KOPT-K1 (cell line): ENCODE measurements around the gene CDK15.
"Not testable (repeated sequence)": the region's sequence is repeated elsewhere in the genome, so short reads cannot be mapped to it uniquely, and the experiment has no call there.

Source experiments
- H3K27ac ChIP-seq: fragments of 200-600 bp; sonication (generic); 2 replicates; pipeline ENCODE4 v1.5.1; 2016; ENCODE audit warnings: antibody characterized with exemption, mild to moderate bottlenecking, low read depth, low read length; ENCODE audit not compliant: poor library complexity, severe bottlenecking
- H3K36me3 ChIP-seq: fragments of 200-600 bp; sonication (generic); 2 replicates; pipeline ENCODE4 v1.5.1; 2017; ENCODE audit warnings: antibody characterized with exemption, mild to moderate bottlenecking, low read length, moderate library complexity; ENCODE audit not compliant: insufficient read depth
- H3K9me3 ChIP-seq: fragments of 200-600 bp; sonication (generic); 2 replicates; pipeline ENCODE4 v1.5.1; 2017; ENCODE audit warnings: antibody characterized with exemption, low read length, mild to moderate bottlenecking; ENCODE audit not compliant: insufficient read depth, poor library complexity, severe bottlenecking

The CDK15 gene

GRCh38 chr2:201798252-201798913 lies 8.0 kb upstream of the CDK15 start:
- no peak overlapping the region for H3K27ac ChIP-seq
- H3K36me3 ChIP-seq, result no peaks in the 10 kb centered on the region
- no peaks in the 10 kb centered on the region for H3K9me3 ChIP-seq

DNA sequence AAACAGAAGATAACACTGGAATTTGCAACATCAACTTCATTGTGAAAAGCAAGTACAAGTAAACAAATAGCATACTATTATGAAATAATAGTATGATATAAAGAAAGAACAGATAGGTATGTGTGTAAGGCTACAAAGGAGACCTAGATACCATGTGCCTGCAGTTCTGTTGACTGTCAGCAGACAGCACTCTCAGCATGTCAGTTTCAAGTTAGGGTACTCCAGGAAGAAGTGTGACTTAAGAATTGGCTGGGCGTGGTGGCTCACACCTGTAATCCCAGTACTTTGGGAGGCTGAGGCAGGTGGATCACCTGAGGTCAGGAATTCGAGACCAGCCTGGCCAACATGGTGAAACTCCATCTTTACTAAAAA lies 7.4 kb upstream of the CDK15 start:
- not testable (repeated sequence) for H3K9me3 ChIP-seq, H3K27ac ChIP-seq, H3K36me3 ChIP-seq

- Histone ChIP-seq H3K9me3 (no peaks in the 10 kb centered on the region), H3K36me3 (no peaks in the 10 kb centered on the region), H3K27ac (no peak overlapping the region)
Measured at GRCh38 chr2:201807452-201807999, 1.2 kb downstream of the CDK15 start.

- Histone ChIP-seq H3K9me3 (no peaks in the 10 kb centered on the region), H3K36me3 (no peaks in the 10 kb centered on the region), H3K27ac (no peak overlapping the region)
Measured at GRCh38 chr2:201808027-201808426, 1.7 kb downstream of the CDK15 start.

DNA sequence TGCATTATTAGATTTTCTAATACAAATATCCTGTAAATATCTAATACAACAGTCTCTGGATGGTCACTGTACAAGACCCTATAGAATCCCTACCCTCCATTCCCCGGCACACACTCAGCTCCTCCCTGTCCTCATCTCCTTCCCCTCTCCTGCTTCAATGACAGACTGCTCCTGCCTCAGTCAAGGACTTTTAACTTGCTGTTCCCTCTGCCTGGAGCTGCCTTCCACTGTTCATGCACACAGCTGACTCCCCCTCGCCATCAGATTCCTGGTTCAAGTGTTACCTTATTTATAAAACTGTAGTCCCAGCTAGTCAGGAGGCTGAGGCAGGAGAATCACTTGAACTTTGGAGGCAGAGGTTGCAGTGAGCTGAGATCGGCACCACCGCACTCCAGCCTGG lies 3.3 kb downstream of the CDK15 start:
- Histone ChIP-seq H3K27ac (no peak overlapping the region), H3K9me3 (no peaks in the 10 kb centered on the region), H3K36me3 (no peaks in the 10 kb centered on the region)

GRCh38 chr2:201810604-201811003 lies 4.3 kb downstream of the CDK15 start:
- not testable (repeated sequence) for H3K36me3 ChIP-seq, H3K27ac ChIP-seq, H3K9me3 ChIP-seq

DNA sequence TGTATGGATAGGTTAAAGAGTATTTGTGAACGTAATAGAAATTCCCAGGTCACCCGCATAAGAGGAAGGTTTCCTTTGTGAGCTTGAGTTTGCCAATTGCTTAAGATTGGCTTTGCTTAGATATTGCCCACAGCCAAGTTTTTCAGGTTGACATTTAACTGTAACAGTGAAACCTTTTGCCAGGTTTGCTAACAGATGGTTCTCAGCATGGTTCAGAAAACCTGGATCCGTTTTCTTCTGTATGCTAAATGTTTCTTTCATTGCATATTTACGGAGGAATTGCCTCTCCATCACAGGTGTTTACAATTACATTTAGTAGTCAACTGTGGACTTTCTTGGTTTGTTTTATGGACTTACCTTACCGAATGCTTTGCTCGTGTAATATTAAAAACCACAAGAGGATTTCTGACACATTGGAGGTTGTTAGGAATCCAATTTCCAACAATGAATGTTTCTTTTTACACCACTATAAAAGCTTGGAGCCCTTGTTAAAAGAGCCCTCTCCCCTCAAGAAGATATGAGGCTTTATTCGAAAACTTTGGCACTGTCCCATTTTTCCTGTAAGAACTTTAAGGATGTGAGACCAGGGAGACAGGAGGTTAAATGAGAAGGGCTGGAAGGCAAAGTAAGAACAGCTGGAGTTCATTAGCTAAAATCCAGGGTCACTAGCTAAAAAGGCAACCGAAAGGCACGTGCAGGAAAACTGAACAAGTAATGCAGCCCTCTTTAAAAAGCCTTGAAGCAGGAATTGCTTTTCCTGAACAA lies 7.8 kb downstream of the CDK15 start:
- Histone ChIP-seq H3K9me3 (peaks cover 7% of the 10 kb centered on the region), H3K27ac (no peak overlapping the region), H3K36me3 (no peaks in the 10 kb centered on the region)

DNA sequence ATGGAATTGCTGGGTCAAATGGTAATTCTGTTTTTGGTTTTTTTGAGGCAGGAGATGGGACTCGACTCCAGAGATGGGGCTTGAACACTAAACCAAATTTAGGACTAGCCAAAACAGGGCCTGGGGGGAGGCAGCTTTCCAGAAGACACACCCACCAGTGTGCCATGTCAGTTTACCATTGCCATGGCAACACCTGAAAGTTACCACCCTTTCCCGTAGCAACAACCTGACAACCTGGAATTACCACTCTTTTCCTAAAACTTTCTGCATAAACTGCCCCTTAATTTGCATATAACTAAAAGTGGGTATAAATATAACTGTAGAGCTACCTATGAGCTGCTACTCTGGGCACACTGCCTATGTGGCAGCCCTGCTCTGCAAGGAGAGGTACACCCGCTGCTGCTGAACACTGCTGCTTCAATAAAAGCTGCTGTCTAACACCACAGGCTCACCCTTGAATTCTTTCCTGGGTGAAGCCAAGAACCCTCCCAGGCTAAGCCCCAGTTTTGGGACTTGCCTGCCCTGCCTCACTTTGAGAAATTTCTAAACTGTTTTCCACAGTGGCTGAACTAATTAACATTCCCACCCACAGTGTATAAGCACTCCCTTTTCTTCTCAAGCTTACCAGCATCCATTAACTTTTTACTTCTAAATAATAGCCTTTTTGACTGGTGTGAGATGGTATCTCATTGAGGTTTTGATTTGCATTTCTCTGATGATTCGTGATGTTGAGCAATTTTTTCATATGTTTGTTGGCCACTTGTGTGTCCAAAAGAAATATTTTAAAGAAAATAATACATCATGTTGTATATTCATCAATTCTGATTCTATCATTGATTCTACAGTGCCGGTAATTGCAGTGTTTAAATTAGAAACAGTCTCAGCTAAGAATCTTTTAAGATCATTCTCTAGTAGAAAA lies 10.6 kb downstream of the CDK15 start:
- Histone ChIP-seq H3K36me3 (no peaks in the 10 kb centered on the region), H3K27ac (no peak overlapping the region), H3K9me3 (peaks cover 7% of the 10 kb centered on the region)

- Histone ChIP-seq H3K27ac (no peak overlapping the region), H3K9me3 (peaks cover 7% of the 10 kb centered on the region), H3K36me3 (no peaks in the 10 kb centered on the region)
Measured at GRCh38 chr2:201820383-201821007, 14.2 kb downstream of the CDK15 start.

DNA sequence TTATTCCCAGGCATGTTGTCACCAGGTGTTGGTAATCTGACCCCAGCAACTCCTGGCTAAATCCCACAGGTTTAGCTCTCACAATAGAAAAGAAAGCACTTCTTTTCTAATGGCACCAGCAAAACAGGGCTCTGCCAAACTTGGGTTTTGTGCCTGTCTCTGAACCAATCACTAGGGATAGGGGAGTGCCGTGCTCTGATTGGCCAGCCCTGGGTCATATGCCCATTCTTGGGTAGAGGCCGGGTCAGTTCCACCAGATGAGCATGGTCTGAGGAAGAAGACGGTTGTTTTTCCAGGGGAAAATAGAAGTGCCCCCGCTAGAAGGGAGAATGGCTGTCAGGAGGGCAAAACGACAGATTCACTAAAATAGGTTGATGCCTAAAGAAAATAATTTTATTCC lies 14.7 kb downstream of the CDK15 start:
- Histone ChIP-seq H3K27ac (no peak overlapping the region), H3K9me3 (peaks cover 7% of the 10 kb centered on the region), H3K36me3 (no peaks in the 10 kb centered on the region)

DNA sequence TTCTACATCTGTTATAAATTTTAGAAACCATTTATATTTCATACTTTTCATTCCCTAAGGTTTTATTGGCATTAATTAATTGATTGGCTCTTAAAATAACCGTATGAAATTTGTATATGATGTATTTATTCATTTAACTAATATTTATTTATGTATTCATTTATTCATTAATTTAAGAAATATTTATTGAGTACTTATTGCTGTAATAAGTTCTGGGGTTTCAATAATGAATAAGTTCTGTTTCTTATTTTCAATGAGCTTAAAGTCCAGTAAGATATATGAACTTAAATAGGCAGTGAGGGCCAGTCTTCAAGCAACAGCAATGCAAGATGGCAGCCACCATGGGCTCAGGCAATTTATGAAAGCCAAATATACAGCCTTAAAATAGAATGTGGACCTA lies 17.9 kb downstream of the CDK15 start:
- no peak overlapping the region for H3K27ac ChIP-seq
- no peaks in the 10 kb centered on the region for H3K9me3 ChIP-seq
- H3K36me3 ChIP-seq, result no peaks in the 10 kb centered on the region

DNA sequence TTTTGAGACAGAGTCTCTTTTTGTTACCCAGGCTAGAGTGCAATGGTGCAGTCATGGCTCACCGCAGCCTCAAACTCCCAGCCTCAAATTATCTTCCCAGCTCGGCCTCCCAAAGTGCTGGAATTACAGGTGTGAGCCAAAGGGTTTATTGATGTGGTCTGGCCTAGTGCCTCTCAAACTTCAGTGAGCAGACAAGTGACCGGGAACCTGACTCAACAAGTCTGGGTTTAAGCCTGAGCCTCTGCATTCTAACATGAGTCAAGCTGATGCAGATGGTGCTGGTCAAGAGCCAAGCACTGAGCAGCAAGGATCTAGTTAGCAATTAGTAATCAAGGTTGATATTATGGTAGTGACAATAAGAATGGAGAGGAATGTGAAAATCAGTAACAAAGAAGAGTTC lies 21.3 kb downstream of the CDK15 start:
- Histone ChIP-seq H3K9me3 (no peaks in the 10 kb centered on the region), H3K36me3 (no peaks in the 10 kb centered on the region), H3K27ac (no peak overlapping the region)

DNA sequence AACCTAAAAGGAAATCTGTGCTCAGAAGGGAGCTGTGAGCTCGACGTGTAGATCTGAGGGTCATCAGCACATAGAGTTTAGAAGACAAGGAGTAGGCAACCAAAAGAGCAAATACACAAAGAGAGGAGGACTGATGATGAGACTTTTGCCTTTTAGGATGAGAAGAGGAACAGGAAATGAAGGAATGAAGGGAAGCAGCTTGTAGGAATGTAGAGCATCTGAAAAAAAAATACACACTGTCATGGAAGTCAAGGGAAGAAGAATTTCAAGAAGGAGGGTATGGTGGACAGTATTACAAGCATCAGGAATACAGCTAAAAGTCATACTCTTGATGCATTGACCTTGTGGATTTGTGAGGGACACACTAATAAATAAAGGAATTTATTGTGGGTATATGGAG lies 21.9 kb downstream of the CDK15 start:
- Histone ChIP-seq H3K9me3 (no peaks in the 10 kb centered on the region), H3K27ac (no peak overlapping the region), H3K36me3 (no peaks in the 10 kb centered on the region)

- Histone ChIP-seq H3K36me3 (no peaks in the 10 kb centered on the region), H3K9me3 (no peaks in the 10 kb centered on the region)
Measured at GRCh38 chr2:201830666-201831065, 24.3 kb downstream of the CDK15 start.

DNA sequence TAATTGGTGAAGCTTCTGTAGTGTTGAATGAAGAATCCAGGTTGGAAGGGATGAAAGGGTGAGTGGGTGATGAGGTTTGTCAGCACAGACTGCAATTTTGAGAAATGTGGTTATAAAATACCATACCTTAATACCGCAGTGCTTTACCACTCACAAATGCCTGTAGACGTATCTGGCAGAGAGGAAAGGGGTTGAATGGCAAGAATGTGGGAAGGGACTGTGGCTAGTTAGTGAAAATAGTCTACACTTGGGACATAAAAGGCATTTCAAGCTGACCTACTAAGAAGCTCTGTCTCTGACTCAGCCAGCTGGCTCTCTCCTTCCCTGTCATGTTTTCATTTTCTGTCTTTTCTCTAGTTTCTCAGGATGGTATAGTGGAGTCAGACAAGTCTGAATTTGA lies 25.1 kb downstream of the CDK15 start:
- H3K27ac ChIP-seq, result no peak overlapping the region
- H3K9me3 ChIP-seq, result no peaks in the 10 kb centered on the region
- no peaks in the 10 kb centered on the region for H3K36me3 ChIP-seq

More at GRCh38 chr2:201830666-201831065, 24.3 kb downstream of the CDK15 start:
- H3K27ac ChIP-seq, result no peak overlapping the region
